Endothelial cell of umbilical vein (primary cell): ENCODE results near the gene DCHS2.

Source experiments
- EZH2 ChIP-seq: IDR thresholded peaks from 2 replicates; pipeline ENCODE4 v1.6.1; 2012; ENCODE audit warnings: borderline replicate concordance, low read depth, mild to moderate bottlenecking, moderate library complexity, low read length, inconsistent platforms; ENCODE audit not compliant: severe bottlenecking
- POLR2AphosphoS5 ChIP-seq: IDR thresholded peaks from 2 replicates; pipeline ENCODE4 v1.6.1; 2012; ENCODE audit warnings: low read depth, mild to moderate bottlenecking, control low read depth, low read length, moderate library complexity; ENCODE audit not compliant: insufficient read depth

DNA sequence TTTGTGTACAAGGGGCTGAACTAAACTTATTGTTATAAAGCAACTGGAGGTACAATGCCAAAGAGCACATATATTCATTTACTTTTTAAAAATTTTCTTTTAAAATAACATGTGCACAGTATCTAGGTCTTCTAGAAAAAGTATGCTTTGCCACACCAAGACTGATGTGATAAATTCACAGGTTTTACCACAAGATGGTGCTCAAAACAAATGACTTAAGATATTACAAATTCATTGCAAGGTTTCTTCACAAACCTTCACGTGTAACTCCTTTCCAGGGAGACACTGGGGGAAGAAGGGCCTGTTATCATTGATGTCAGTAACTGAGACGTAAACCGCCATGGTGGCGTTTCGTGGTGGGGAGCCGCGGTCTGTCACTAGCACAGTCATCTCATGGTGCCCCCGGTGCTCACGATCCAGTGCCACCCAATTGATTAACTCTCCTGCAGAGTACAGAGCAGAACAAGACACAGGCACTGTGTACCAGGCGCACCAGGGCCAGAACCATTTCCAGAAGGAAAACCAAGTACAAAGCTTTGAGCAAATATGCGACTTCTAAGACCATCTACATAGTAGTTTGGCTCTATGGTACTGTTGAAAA, 162.2 kb downstream of the DCHS2 start:
- TF ChIP-seq EZH2 (no peak), POLR2AphosphoS5 (no peak)
